HUDEP-2 (cell line): ENCODE measurements around the gene CLK4.

Source experiments
- DNase-seq, 76 experiments: peaks; one replicate each; lab custom pipeline; 2025; ENCODE audit not compliant: unreplicated experiment in 76 of 76; lab: John Stamatoyannopoulos, UW

Gene CLK4

GRCh38 chr5:178560911-178561310 lies 65.9 kb downstream of the CLK4 start:
- no peak for DNase-seq

DNA sequence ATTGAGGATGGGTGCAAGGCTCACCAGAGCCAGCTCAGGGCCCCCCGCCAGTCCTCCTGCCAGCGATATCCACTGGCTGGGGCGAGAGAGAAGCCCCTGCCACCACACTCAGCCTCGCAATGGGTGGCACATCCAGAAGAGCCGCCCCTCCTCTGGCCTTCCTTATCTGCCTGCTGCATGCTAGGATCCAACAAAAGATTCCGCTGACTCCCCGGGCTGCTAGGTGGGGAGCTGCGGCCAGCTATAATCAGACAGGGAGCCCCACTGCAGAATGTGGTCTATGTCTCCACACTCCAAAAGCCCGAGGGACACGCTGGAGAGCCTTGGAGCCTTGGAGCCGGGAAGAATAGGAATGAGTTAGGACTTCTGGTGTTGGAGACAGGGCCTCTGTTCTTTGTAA lies 69.4 kb downstream of the CLK4 start:
- peak in 1 of 76 experiments; percentile 14 for DNase-seq

GRCh38 chr5:178555771-178556211 lies 71.1 kb downstream of the CLK4 start:
- DNase-seq = no peak

DNA sequence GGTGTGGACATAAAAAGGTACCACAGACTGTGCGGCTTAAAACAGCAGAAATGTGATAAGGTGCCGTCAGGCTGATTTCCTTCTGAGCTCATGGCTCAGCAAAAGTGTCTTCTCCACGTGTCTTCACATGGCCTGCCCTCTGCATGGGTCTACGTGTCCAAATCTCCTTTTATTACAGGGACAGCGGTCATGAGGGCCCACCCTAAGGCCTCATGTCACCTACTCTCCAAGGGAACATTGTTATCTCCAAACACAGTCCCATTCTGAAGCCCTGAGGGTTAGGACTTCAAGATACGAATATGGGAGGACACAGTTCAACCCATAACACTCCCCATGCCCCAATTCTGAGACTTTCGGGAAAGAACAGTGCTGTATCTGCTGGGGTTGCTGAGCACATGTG lies 71.8 kb downstream of the CLK4 start:
- peak in 24 of 76 experiments; percentile 5 to 59 (median 18) for DNase-seq

GRCh38 chr5:178554311-178554710 lies 72.5 kb downstream of the CLK4 start:
- no peak for DNase-seq

GRCh38 chr5:178553517-178553916 lies 73.3 kb downstream of the CLK4 start:
- no peak for DNase-seq
